DND-41 (cell line): Measurements from ENCODE around the gene RARB.

Experiments
- ATAC-seq: fragments of 200-7000 bp; cut with Tn5 transposase; 3 replicates; pipeline ENCODE4 v1.9.1; 2021; ENCODE audit warnings: low read depth; ENCODE audit not compliant: insufficient read depth
- DNase-seq: peaks from one replicate; pipeline ENCODE4 v3.0.0-alpha.2; 2020
- H2AFZ ChIP-seq: 2 replicates; pipeline ENCODE4 v1.6.0; 2012; ENCODE audit warnings: low read depth, low read length
- H3K27ac ChIP-seq: 2 replicates; pipeline ENCODE4 v1.5.1; 2012; ENCODE audit warnings: low read length, inconsistent platforms
- H3K27me3 ChIP-seq: fragments of 200-600 bp; sonication (generic); 2 replicates; pipeline ENCODE4 v1.6.0; 2012; ENCODE audit warnings: low read length, mild to moderate bottlenecking, inconsistent platforms; ENCODE audit not compliant: insufficient read depth, poor library complexity
- H3K36me3 ChIP-seq: 2 replicates; pipeline ENCODE4 v1.5.1; 2012; ENCODE audit warnings: low read length, inconsistent platforms; ENCODE audit not compliant: insufficient read depth
- H3K4me1 ChIP-seq: 2 replicates; pipeline ENCODE4 v1.5.1; 2012; ENCODE audit warnings: mild to moderate bottlenecking, low read length; ENCODE audit not compliant: insufficient read depth
- H3K4me2 ChIP-seq: 2 replicates; pipeline ENCODE4 v1.6.0; 2012; ENCODE audit warnings: mild to moderate bottlenecking, moderate library complexity, low read length, inconsistent platforms; ENCODE audit not compliant: insufficient read depth
- H3K4me3 ChIP-seq, 2 experiments: fragments of 200-600 bp in 1 of 2; shearing (Covaris generic) in 1 of 2; 2 replicates each; pipeline ENCODE4 v1.5.1; 2012 to 2016; ENCODE audit warnings: inconsistent platforms in 2 of 2, low read length in 2 of 2, mild to moderate bottlenecking in 2 of 2, low read depth in 1 of 2, moderate library complexity in 1 of 2
- H3K79me2 ChIP-seq: 2 replicates; pipeline ENCODE4 v1.6.0; 2012; ENCODE audit warnings: low read length, inconsistent platforms; ENCODE audit not compliant: insufficient read depth
- H3K9ac ChIP-seq: 2 replicates; pipeline ENCODE4 v1.6.0; 2012; ENCODE audit warnings: low read depth, mild to moderate bottlenecking, inconsistent platforms, low read length, moderate library complexity
- H3K9me3 ChIP-seq: 2 replicates; pipeline ENCODE4 v1.5.1; 2012; ENCODE audit warnings: low read length, moderate library complexity, mild to moderate bottlenecking, inconsistent platforms; ENCODE audit not compliant: insufficient read depth, severe bottlenecking
- H4K20me1 ChIP-seq: 2 replicates; pipeline ENCODE4 v1.6.0; 2012; ENCODE audit warnings: low read length; ENCODE audit not compliant: insufficient read depth
- EZH2 ChIP-seq: IDR thresholded peaks from 3 replicates; pipeline ENCODE4 v1.6.1; 2012; ENCODE audit warnings: borderline replicate concordance, low read depth, mild to moderate bottlenecking, moderate library complexity, low read length, inconsistent platforms; ENCODE audit not compliant: severe bottlenecking
- TF ChIP-seq, protein P1 (sequence below): IDR thresholded peaks from 2 replicates; pipeline ENCODE4 v1.5.1; 2012; ENCODE audit warnings: borderline replicate concordance, low read length, moderate library complexity, mild to moderate bottlenecking; ENCODE audit not compliant: poor library complexity, severe bottlenecking; ENCODE audit errors: extremely low read depth

The RARB gene

DNA sequence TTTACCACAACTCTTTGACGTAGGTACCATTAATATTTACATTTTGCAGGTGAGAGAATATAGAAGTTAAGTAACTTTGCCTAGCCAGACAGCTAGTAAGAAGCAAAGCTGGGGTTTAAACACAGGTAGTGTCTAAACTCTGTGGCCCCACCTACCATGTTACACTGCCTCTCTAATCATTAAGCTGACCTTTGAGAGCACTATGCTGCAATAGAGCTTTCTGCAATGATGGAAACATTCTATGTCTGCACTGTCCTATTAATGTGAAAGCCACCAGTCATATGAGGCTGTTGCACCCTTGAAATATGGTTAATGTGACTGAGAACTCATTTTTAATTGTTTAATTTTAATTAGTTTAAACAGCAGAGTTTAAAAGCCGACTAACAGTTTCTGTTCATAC lies 6.3 kb upstream of the RARB start:
- ATAC-seq (no peak), DNase-seq (no peak)
- Histone ChIP-seq H3K27me3 (no peaks in the 10 kb centered on the region), H3K4me1 (no peaks in the 10 kb centered on the region), H3K4me3 (no peak overlapping the region), H3K79me2 (no peaks in the 10 kb centered on the region), H3K36me3 (no peaks in the 10 kb centered on the region), H4K20me1 (no peaks in the 10 kb centered on the region), H2AFZ (no peak overlapping the region), H3K27ac (no peak overlapping the region), H3K4me2 (no peak overlapping the region), H3K9ac (no peak overlapping the region), H3K9me3 (no peaks in the 10 kb centered on the region)
- TF ChIP-seq EZH2, result no peak
- TF ChIP-seq, protein P1, sequence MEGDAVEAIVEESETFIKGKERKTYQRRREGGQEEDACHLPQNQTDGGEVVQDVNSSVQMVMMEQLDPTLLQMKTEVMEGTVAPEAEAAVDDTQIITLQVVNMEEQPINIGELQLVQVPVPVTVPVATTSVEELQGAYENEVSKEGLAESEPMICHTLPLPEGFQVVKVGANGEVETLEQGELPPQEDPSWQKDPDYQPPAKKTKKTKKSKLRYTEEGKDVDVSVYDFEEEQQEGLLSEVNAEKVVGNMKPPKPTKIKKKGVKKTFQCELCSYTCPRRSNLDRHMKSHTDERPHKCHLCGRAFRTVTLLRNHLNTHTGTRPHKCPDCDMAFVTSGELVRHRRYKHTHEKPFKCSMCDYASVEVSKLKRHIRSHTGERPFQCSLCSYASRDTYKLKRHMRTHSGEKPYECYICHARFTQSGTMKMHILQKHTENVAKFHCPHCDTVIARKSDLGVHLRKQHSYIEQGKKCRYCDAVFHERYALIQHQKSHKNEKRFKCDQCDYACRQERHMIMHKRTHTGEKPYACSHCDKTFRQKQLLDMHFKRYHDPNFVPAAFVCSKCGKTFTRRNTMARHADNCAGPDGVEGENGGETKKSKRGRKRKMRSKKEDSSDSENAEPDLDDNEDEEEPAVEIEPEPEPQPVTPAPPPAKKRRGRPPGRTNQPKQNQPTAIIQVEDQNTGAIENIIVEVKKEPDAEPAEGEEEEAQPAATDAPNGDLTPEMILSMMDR, result no peak

DNA sequence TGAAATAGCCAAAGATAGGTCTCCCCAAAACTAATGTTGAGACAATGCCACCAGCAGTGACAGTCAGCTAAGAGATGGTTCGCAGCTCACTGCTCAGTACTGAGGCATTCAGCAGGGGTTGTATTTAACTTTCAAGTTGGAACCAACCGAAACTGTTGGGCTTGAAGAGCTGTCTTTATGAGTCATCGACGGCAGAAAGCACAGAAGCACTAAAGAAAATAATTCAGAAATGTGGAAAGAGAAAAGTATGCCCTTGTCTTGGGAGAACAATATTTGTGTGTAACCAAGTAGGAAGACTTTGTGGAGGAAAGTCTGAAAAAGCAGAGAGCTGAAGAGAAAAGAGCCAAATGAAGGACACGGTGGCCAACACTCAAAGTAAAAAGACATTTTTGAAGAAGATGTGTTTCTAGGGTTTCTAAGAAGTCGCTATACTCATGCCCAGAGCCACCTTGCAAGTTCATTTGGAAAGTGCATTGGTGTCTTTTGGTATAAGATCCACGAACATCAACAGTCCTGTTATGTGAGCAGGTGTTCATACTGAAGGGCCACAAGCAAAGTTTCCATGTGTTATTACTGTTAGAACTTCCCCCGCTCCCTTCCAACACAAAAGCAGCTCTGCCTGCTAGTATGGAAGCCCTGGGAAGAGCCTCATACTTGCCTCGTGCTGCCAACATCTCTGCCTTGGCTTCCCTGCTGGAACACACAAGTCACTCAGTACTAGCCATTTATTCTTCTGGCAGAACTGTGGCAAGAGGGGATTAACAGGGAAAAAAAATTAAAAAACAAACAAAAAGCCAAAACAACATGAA lies 4.1 kb upstream of the RARB start:
- DNase-seq, result no peak

DNA sequence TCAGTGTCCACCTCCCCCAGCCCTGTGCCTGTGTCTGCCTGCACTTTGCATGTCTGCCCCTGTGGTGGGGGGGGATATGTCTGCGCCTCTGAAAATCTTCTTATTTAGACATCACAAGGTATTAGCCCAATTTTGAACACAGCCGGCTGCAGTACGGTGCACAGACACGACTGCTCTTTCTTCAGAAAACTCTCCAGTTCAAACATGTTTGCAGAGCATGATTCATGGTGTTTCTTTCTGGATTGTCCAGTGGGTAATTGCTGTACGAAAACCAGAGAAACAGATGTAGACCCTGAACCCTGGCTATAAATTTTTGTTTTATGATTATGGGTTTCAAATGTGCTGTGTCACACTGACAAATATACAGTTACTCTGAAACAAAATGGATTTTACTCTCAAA lies 3.4 kb upstream of the RARB start:
- DNase-seq, result no peak
- Histone ChIP-seq H3K27me3 (no peaks in the 10 kb centered on the region), H3K27ac (no peak overlapping the region), H3K36me3 (no peaks in the 10 kb centered on the region), H3K9me3 (no peaks in the 10 kb centered on the region), H3K4me3 (no peak overlapping the region), H2AFZ (no peak overlapping the region), H3K4me1 (no peaks in the 10 kb centered on the region), H3K4me2 (no peak overlapping the region), H3K79me2 (no peaks in the 10 kb centered on the region), H4K20me1 (no peaks in the 10 kb centered on the region), H3K9ac (no peak overlapping the region)
- ATAC-seq, result no peak
- TF ChIP-seq, protein P1, result no peak
- no peak for TF ChIP-seq EZH2

More for the DNA sequence above, 4.1 kb upstream of the RARB start:
- H3K9ac ChIP-seq, result no peak overlapping the region
- H3K4me2 ChIP-seq, result no peak overlapping the region
- no peak for ATAC-seq
- H3K79me2 ChIP-seq, result no peaks in the 10 kb centered on the region
- no peaks in the 10 kb centered on the region for H4K20me1 ChIP-seq
- TF ChIP-seq, protein P1, result no peak
- no peak for TF ChIP-seq EZH2
- no peak overlapping the region for H3K4me3 ChIP-seq
- no peak overlapping the region for H3K27ac ChIP-seq
- no peaks in the 10 kb centered on the region for H3K4me1 ChIP-seq
- no peaks in the 10 kb centered on the region for H3K36me3 ChIP-seq
- no peaks in the 10 kb centered on the region for H3K9me3 ChIP-seq
- no peaks in the 10 kb centered on the region for H3K27me3 ChIP-seq
- no peak overlapping the region for H2AFZ ChIP-seq
